CD14-positive monocyte (primary cell): Measurements from ENCODE around the gene PPP2R2C. TPM values are rescaled to one million over a fixed set of nuclear protein-coding genes. Genes with fewer than 3 reads are reported as not detected.

Experiments used
- DNase-seq, 3 donors: peaks; one replicate each; pipeline ENCODE4 v3.0.0-alpha.2; 2011 to 2022
- H2AFZ ChIP-seq: 2 replicates; pipeline ENCODE4 v1.6.0; 2012; ENCODE audit warnings: mild to moderate bottlenecking, low read depth, low read length, inconsistent platforms; ENCODE audit not compliant: insufficient read depth, poor library complexity, severe bottlenecking
- H3K27ac ChIP-seq, 2 donors: 1 replicate in 1 of 2; 2 replicates in 1 of 2; pipeline ENCODE4 v1.5.1; 2012 to 2013; ENCODE audit warnings: low read length in 2 of 2, control low read depth in 1 of 2, inconsistent platforms in 1 of 2, low read depth in 1 of 2, mild to moderate bottlenecking in 1 of 2
- H3K27me3 ChIP-seq, 2 donors: one replicate each; pipeline versions ENCODE4 v1.6.0 to v1.6.1; 2011 to 2013; ENCODE audit warnings: low read length in 2 of 2; ENCODE audit not compliant: control insufficient read depth in 2 of 2, insufficient read depth in 2 of 2
- H3K36me3 ChIP-seq, 2 donors: replicated peaks in 1 of 2; 1 replicate in 1 of 2; 2 replicates in 1 of 2; pipeline versions ENCODE4 v1.5.1 to v1.6.1; 2012 to 2013; ENCODE audit warnings: low read length in 2 of 2, control low read depth in 1 of 2, inconsistent platforms in 1 of 2, mild to moderate bottlenecking in 1 of 2; ENCODE audit not compliant: insufficient read depth in 2 of 2, control insufficient read depth in 1 of 2
- H3K4me1 ChIP-seq, 2 donors: 1 replicate in 1 of 2; 2 replicates in 1 of 2; pipeline versions ENCODE4 v1.5.1 to v1.6.1; 2012 to 2013; ENCODE audit warnings: low read length in 2 of 2, control low read depth in 1 of 2, inconsistent platforms in 1 of 2, mild to moderate bottlenecking in 1 of 2, moderate library complexity in 1 of 2; ENCODE audit not compliant: insufficient read depth in 2 of 2, control insufficient read depth in 1 of 2
- H3K4me2 ChIP-seq: replicated peaks from 2 replicates; pipeline ENCODE3; 2012; ENCODE audit warnings: low read length, moderate library complexity, mild to moderate bottlenecking; ENCODE audit not compliant: poor library complexity, severe bottlenecking; ENCODE audit errors: extremely low read depth
- H3K4me3 ChIP-seq, 3 experiments: fragments of 200-600 bp in 1 of 3; sonication (generic) in 1 of 3; replicated peaks in 1 of 3; 1 replicate in 2 of 3; 2 replicates in 1 of 3; pipeline ENCODE4 v1.5.1; 2011 to 2013; ENCODE audit warnings: low read length in 3 of 3, mild to moderate bottlenecking in 3 of 3, control low read depth in 2 of 3, low read depth in 2 of 3, inconsistent platforms in 1 of 3, moderate library complexity in 1 of 3
- H3K79me2 ChIP-seq: 2 replicates; pipeline ENCODE4 v1.6.0; 2012; ENCODE audit warnings: mild to moderate bottlenecking, control low read depth, inconsistent platforms, low read length, moderate library complexity; ENCODE audit not compliant: insufficient read depth
- H3K9ac ChIP-seq: 2 replicates; pipeline ENCODE4 v1.6.0; 2017; ENCODE audit warnings: low read length, mild to moderate bottlenecking; ENCODE audit not compliant: insufficient read depth, poor library complexity, severe bottlenecking
- H3K9me3 ChIP-seq, 2 donors: replicated peaks in 1 of 2; 1 replicate in 1 of 2; 2 replicates in 1 of 2; pipeline versions ENCODE4 v1.5.1 to v1.6.1; 2012 to 2013; ENCODE audit warnings: low read length in 2 of 2, control low read depth in 1 of 2; ENCODE audit not compliant: control insufficient read depth in 1 of 2, insufficient read depth in 1 of 2
- H4K20me1 ChIP-seq: 2 replicates; pipeline ENCODE4 v1.6.0; 2012; ENCODE audit warnings: mild to moderate bottlenecking, low read length, control low read depth, moderate library complexity; ENCODE audit not compliant: insufficient read depth
- H3K27ac Mint-ChIP-seq, 7 donors: one replicate each; pipeline ENCODE4 v1.8.0; 2020; ENCODE audit warnings: mild to moderate bottlenecking in 7 of 7, mixed read lengths in 7 of 7, moderate library complexity in 6 of 7, inconsistent platforms in 2 of 7
- H3K27me3 Mint-ChIP-seq, 3 donors: one replicate each; pipeline ENCODE4 v1.8.0; 2021 to 2022; ENCODE audit warnings: low read depth in 3 of 3, mild to moderate bottlenecking in 3 of 3, mixed read lengths in 3 of 3, moderate library complexity in 3 of 3, inconsistent platforms in 1 of 3
- H3K36me3 Mint-ChIP-seq, 2 donors: one replicate each; pipeline ENCODE4 v1.8.0; 2020; ENCODE audit warnings: mixed read lengths in 2 of 2, inconsistent platforms in 1 of 2, mild to moderate bottlenecking in 1 of 2
- H3K4me1 Mint-ChIP-seq: one replicate; pipeline ENCODE4 v1.8.0; 2020; ENCODE audit warnings: mild to moderate bottlenecking, mixed read lengths
- H3K4me3 Mint-ChIP-seq, 2 donors: one replicate each; pipeline ENCODE4 v1.8.0; 2020; ENCODE audit warnings: mild to moderate bottlenecking in 2 of 2, mixed read lengths in 2 of 2, moderate library complexity in 1 of 2
- H3K9me3 Mint-ChIP-seq, 7 donors: one replicate each; pipeline ENCODE4 v1.8.0; 2020 to 2022; ENCODE audit warnings: mixed read lengths in 7 of 7, mild to moderate bottlenecking in 6 of 7, moderate library complexity in 6 of 7, inconsistent platforms in 2 of 7
- CTCF ChIP-seq: fragments of 200-600 bp; IDR thresholded peaks from one replicate; pipeline ENCODE4 v1.8.0; 2022; ENCODE audit warnings: antibody characterized with exemption, mild to moderate bottlenecking
- WGBS: methylation state at CpG from one replicate; pipeline ENCODE4 v1.1.5; 2013; ENCODE audit warnings: missing lambda C conversion rate; ENCODE audit not compliant: insufficient coverage; 5-methylcytosine and 5-hydroxymethylcytosine counted together
- intact Hi-C, 2 donors: fragments of 100-400 bp; cut with micrococcal nuclease; formaldehyde crosslinking; loops; one replicate each; pipeline versions ENCODE4 v1.15.0 to v1.15.1; 2023
- polyA plus RNA-seq, 3 donors: library from polyadenylated mRNA; depleted of rRNA in 1 of 3; unstranded in 2 of 3; stranded (reverse) in 1 of 3; fragments of 300-500 nt in 2 of 3; fragments of >200 nt in 1 of 3; fragmentation: Illumina TruSeq in 2 of 3; gene quantifications; 1 replicate in 2 of 3; 2 replicates in 1 of 3; pipeline ENCODE4 v1.2.3, GENCODE V29; 2012 to 2021

Gene PPP2R2C
- polyA plus RNA-seq, 3 donors: not detected

GRCh38 chr4:6387946-6388345 lies 84.5 kb downstream of the PPP2R2C start:
- TF ChIP-seq CTCF: no peak
- Mint-ChIP-seq H3K4me3 (no peak overlapping the region), H3K36me3 (no peaks in the 10 kb centered on the region), H3K27ac (no peak overlapping the region), H3K9me3 (no peaks in the 10 kb centered on the region), H3K27me3 (peaks cover 0 to 13% (median 4%) of the 10 kb centered on the region in 3 donors), H3K4me1 (no peaks in the 10 kb centered on the region)
- Histone ChIP-seq H3K27me3 (no peaks in the 10 kb centered on the region), H2AFZ (no peak overlapping the region), H3K79me2 (no peaks in the 10 kb centered on the region), H3K9ac (no peak overlapping the region), H4K20me1 (no peaks in the 10 kb centered on the region), H3K4me1 (no peaks in the 10 kb centered on the region), H3K4me3 (no peak overlapping the region), H3K27ac (no peak overlapping the region), H3K9me3 (no peaks in the 10 kb centered on the region), H3K4me2 (no peak overlapping the region), H3K36me3 (no peaks in the 10 kb centered on the region)
- intact Hi-C loops: no loop called here
- no peak for DNase-seq
- 79% methylated on average over 3 of the region's 5 CpGs for WGBS

- Histone ChIP-seq H3K4me1 (no peaks in the 10 kb centered on the region), H3K27me3 (no peaks in the 10 kb centered on the region), H3K27ac (no peak overlapping the region), H3K79me2 (no peaks in the 10 kb centered on the region), H3K36me3 (no peaks in the 10 kb centered on the region), H3K4me2 (no peak overlapping the region), H2AFZ (no peak overlapping the region), H3K4me3 (no peak overlapping the region), H3K9ac (no peak overlapping the region), H4K20me1 (no peaks in the 10 kb centered on the region), H3K9me3 (no peaks in the 10 kb centered on the region)
- Mint-ChIP-seq H3K36me3 (no peaks in the 10 kb centered on the region), H3K9me3 (no peaks in the 10 kb centered on the region), H3K27me3 (peaks cover 3 to 13% (median 4%) of the 10 kb centered on the region in 3 donors), H3K27ac (no peak overlapping the region), H3K4me3 (no peak overlapping the region), H3K4me1 (no peaks in the 10 kb centered on the region)
- no peak for TF ChIP-seq CTCF
- intact Hi-C loops: no loop called here
- no peak for DNase-seq
- WGBS: 97% methylated on average over 4 of the region's 7 CpGs
Observed at GRCh38 chr4:6386091-6386490, 86.3 kb downstream of the PPP2R2C start.
